ENCODE measurements around the gene UBIAD1. TPM values are rescaled to one million over a fixed set of nuclear protein-coding genes. Genes with fewer than 3 reads are reported as not detected.

Gene UBIAD1
- total RNA-seq, 3 donors from 2014 or later (not counting 1 experiment from before 2014, with no cell fraction given), result 21.2 to 22.1 (median 21.7) TPM

DNA sequence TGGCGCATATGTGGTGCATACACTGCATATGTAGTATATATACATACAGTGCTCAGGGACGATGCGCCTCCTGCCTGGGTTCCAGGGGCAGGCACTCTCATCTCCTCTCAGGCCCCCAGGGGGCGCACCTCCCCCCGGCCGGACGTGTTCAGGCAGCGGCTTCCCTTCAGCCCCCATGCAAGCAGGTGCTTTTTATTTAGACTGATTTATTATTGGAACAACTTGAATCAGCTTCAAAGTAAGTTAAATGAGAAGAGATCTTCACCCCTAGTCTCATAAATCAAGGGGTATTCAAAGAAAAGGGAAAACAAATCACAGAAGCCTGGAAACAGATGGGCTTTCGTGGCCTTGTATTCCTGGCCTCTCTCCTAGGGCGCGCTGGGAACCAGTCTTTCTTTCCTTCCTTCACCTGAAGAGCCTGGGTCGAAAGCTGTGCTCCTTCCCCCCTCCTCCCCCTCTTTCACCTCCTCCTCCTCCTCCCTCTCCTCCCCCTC, 64.6 kb downstream of the UBIAD1 start:
- no peak overlapping the region for H3K4me3 Mint-ChIP-seq
- H3K36me3 ChIP-seq (ENCODE audit: control insufficient read depth, insufficient read depth, low read length), result no peaks in the 10 kb centered on the region
- DNase-seq, result peak; percentile 71 to 80
- H3K27me3 ChIP-seq (ENCODE audit: control insufficient read depth, insufficient read depth, low read length), result no peaks in the 10 kb centered on the region
- H3K4me1 ChIP-seq (ENCODE audit: control insufficient read depth, insufficient read depth, low read length), result peaks cover 44% of the 10 kb centered on the region
- no peaks in the 10 kb centered on the region for H3K9me3 Mint-ChIP-seq
- H3K27me3 Mint-ChIP-seq (ENCODE audit: low read depth in 2 of 2), result peaks cover 6 to 11% of the 10 kb centered on the region in 2 donors
- 20% methylated on average over 9 of the region's 12 CpGs for WGBS (ENCODE audit: insufficient coverage)
- no peaks in the 10 kb centered on the region for H3K9me3 ChIP-seq (ENCODE audit: control insufficient read depth, insufficient read depth, low read length)
- TF ChIP-seq, protein P1, sequence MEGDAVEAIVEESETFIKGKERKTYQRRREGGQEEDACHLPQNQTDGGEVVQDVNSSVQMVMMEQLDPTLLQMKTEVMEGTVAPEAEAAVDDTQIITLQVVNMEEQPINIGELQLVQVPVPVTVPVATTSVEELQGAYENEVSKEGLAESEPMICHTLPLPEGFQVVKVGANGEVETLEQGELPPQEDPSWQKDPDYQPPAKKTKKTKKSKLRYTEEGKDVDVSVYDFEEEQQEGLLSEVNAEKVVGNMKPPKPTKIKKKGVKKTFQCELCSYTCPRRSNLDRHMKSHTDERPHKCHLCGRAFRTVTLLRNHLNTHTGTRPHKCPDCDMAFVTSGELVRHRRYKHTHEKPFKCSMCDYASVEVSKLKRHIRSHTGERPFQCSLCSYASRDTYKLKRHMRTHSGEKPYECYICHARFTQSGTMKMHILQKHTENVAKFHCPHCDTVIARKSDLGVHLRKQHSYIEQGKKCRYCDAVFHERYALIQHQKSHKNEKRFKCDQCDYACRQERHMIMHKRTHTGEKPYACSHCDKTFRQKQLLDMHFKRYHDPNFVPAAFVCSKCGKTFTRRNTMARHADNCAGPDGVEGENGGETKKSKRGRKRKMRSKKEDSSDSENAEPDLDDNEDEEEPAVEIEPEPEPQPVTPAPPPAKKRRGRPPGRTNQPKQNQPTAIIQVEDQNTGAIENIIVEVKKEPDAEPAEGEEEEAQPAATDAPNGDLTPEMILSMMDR (IDR thresholded peaks at IDR 0.05), result peak; percentile 82
- H3K27ac ChIP-seq (ENCODE audit: low read length), result no peak overlapping the region
- H3K36me3 Mint-ChIP-seq, result no peaks in the 10 kb centered on the region
- no peak overlapping the region for H3K4me3 ChIP-seq (ENCODE audit: low read length)
- intact Hi-C loops (cut with micrococcal nuclease), result loop anchor here (2.0 to 5.0 kb wide), 3 partner anchors 13 to 305 kb away; partner anchors contain the start of gene DISP3
- no peak for ATAC-seq
- H3K27ac Mint-ChIP-seq, result peak overlapping the region in 1 of 2 donors; percentile 42
- H3K4me1 Mint-ChIP-seq, result peaks cover 38 to 54% of the 10 kb centered on the region in 2 donors

Other genes starting within 250 kb of the UBIAD1 start
- gene MASP2, start 226.0 kb upstream of the UBIAD1 start, total RNA-seq, result under 1 TPM in 2 of 3 donors, not detected in 1; 0.16 to 0.20 TPM
- 10 to 100 TPM; 23.9 to 30.9 (median 29.2) TPM for gene SRM, start 213.2 kb upstream of the UBIAD1 start, total RNA-seq
- gene EXOSC10, start 173.3 kb upstream of the UBIAD1 start, total RNA-seq, result 10 to 100 TPM; 85.2 to 97.2 (median 94.9) TPM
- not detected for gene ANGPTL7, start 83.8 kb upstream of the UBIAD1 start, total RNA-seq
- 10 to 100 TPM; 42.7 to 54.6 (median 43.7) TPM for gene MTOR, start 10.6 kb upstream of the UBIAD1 start, total RNA-seq
- under 1 TPM; 0.24 to 0.68 (median 0.60) TPM for gene DISP3, start 206.0 kb downstream of the UBIAD1 start, total RNA-seq

All from natural killer cell (primary cell).